Right renal pelvis (tissue), 4 donors: Measurements from ENCODE around the gene CHST14. TPM values are rescaled to one million over a fixed set of nuclear protein-coding genes. Genes with fewer than 3 reads are reported as not detected.
A peak's percentile ranks its signal among the peaks of the same experiment; 100 is the strongest.

Experiments used
- DNase-seq, 4 donors: peaks; one replicate each; pipeline ENCODE4 v3.0.0-alpha.2; 2013; ENCODE audit warnings: low read depth in 4 of 4, low spot score in 3 of 4, missing footprints in 1 of 4
- polyA plus RNA-seq, 4 donors: library from polyadenylated mRNA; unstranded; fragments of 120-200 nt; gene quantifications; one replicate each; pipeline ENCODE4 v1.2.1, GENCODE V29; 2013; ENCODE audit not compliant: insufficient read length in 4 of 4

Gene CHST14, protein sequence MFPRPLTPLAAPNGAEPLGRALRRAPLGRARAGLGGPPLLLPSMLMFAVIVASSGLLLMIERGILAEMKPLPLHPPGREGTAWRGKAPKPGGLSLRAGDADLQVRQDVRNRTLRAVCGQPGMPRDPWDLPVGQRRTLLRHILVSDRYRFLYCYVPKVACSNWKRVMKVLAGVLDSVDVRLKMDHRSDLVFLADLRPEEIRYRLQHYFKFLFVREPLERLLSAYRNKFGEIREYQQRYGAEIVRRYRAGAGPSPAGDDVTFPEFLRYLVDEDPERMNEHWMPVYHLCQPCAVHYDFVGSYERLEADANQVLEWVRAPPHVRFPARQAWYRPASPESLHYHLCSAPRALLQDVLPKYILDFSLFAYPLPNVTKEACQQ
- polyA plus RNA-seq: 10 to 100 TPM; 34.6 to 42.8 (median 39.7) TPM

DNA sequence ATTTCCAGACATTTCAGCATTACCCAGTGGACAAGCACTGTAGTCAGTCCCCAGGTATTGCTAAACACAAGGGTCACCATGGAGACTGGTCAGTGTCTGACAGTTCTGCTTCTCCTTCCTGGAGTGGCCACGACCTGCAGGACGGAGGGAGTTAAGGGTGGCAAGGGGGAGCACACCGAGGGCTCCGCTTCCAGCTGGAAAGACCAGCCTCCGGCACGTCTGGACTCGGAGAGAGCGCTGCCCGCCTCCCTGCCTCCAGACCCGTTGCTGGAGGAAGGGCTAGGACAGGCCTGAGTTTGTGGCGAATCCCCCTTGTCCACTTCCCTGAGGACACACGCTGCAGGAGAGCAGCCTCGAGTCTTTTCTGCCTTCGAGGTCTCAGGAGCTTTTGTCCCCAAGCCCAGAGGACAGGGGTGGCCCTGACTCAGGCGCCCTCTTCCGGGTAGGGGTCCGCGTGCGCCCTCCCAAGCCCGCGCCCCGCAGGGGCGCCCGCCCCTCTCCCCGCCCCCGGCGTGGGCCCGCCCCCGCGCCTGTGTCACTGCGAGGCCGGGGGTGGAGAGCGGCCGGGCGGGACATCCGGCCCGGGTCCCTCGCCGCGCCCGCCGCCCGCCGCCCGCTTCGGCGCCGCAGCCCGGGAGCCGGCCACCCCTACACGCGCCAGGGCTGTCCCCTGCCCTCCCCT lies at the start of gene CHST14:
Gene CHST14 (plus strand): TSS at position 562 of the 682 bp plus-strand sequence. CDS start 230 bp downstream, outside the sequence.
- peak; percentile 61 to 70 (median 65) for DNase-seq

DNA sequence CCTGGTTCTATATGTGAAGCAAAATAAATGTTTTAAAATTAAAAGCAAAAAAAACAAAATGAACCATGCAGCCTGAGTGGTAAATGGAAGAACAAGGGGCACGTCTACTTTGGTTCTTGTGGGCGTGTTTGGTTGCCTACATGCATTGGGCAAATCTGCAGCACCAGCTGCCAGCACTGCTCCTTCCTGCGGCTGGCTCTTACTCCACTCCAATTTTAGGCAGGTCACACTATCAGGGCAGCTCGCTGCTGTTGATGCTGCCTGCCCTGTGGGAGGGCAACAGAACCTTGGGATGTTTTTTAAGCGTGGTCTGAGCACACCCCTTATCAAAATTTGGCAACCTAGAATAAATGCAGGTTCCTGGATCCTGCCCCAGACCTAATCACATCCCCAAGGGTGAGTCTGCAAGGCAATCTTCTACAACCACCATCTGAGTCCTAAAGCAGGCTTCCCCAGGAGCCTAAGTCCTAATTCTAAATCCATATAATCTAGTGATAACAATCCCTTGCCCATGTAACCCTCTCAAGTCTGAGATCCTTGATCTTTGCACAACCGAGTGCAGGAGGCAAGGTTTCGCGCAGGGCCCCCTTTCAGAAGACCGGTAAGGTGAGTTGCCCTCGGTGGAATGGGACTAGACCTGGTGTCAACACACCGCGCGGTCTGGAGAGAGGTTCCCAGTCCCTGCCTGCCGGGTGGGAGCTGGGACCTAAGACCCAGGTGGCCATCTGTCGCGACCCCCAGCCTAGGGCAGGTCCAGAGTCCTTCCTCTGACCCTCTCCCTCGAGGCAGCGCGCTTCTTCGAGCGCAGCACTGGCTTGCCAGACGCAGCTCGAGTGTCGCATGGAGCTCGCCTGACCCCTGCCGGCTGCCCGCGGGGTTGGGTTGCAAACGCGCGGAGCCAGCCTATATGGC lies 49.3 kb upstream of the CHST14 start:
- DNase-seq: no peak

DNA sequence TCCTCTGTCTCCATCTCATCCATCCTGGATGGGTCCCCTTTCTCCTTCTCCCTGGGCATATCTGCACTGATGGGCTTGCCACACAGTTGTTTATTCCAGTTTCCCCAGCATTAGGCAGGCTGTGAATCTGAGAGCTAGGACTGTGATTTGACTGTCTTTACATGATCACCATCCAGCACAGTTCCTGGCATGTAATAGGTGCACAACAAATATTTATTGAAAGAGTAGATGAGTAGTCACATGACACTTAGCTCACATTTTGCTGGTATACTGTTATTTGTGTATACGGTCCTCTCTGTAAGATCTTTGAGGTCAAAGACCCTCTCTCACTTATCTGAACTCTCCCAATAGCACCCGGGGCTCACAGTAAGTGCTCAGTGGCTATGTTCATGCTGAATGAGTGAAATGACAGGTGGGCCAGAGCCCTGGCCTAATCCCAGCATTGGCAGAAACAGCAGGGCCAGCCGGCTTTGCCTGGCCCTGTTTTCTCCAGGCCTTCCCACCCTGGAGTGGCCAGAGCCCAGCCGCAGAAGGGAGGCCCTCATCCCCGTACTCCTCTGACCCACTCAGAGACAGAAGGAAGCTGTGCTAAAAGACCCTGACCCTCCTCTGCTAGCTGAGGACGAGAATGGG lies 46.2 kb upstream of the CHST14 start:
- no peak for DNase-seq

DNA sequence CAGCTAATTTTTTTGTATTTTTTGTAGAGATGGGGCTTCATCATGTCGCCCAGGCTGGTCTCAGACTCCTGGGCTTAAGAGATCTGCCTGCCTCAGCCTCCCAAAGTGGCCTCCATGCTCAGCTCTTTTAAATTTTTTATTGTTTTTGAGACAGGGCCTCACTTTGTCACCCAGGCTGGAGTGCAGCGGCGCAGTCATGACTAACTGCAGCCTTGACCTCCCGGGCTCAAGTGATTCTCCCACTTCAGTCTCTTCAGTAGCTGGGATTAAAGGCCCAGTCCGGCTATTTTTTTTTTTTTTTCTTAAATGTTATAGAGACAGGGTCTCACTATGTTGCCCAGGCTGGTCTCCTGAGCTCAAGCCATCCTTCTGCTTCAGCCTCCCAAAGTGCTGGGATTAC lies 45.1 kb upstream of the CHST14 start:
- DNase-seq: no peak

DNA sequence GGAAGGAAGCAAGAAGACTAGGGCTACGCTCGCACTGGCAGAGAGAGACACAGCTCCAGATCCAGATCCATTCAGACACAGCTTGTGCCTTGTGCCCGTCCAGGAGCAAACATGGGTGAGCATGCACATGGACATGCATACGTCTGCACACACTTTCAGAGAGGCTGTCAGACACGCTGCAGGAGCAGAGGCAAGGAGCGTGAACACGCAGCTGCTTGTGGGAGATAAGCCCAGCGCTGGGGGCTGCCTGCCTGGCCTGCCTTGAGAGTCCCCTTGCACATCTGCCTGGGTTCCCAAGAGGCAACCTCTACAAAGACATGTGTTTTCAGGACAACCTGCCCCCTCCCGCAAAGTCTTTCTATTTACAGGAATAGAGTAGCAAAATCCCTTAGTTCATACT lies 43.6 kb upstream of the CHST14 start:
- no peak for DNase-seq

DNA sequence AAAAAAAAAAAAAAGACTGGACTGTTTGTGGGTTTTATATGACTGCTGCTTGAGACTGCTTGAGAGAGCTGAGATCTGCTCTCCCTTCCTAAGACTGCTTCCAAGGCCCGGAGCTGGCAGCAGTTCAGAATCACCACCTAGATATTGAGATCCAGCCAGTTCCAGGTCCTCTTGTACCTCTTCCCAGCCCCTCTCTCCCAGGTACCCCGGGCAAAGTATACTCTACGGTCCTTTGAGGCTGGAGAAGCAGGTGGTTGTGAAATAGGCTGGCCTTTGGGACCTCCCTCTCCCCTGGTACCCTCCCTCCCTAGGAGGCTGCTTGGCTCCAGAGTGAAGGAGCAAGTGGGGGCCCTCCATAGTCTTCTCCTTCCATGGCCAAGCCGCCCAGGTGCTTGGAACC lies 42.6 kb upstream of the CHST14 start:
- no peak for DNase-seq

DNA sequence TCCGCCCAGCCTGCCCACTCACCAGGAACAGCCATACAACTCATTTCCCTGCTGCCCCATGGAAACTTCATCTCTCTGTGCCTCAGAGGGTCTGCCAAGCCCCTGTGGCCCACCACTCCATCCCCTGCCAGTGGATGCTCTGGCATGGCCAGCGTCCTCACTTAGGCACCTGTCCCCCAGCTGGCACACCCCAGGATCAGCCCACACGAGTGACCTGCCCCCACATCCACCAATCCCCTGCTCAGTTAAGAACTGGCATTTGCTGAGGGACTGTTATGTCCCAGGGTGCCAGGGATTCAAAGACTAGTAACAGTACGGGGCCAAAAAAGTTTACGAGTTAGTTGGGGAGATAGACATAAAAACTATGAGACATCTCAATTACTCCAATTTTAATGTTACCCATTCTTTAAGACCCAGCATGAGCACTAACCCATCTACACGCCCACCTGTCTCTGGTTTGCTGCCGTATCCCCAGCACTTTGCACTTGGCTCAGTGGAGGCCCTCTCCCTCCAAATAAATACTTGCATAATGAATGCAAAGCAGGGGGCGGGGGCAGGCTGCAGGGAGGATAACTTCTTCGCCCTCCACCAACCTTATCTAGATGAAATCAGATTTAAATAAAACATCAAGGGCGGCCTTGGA lies 41.6 kb upstream of the CHST14 start:
- DNase-seq: no peak

DNA sequence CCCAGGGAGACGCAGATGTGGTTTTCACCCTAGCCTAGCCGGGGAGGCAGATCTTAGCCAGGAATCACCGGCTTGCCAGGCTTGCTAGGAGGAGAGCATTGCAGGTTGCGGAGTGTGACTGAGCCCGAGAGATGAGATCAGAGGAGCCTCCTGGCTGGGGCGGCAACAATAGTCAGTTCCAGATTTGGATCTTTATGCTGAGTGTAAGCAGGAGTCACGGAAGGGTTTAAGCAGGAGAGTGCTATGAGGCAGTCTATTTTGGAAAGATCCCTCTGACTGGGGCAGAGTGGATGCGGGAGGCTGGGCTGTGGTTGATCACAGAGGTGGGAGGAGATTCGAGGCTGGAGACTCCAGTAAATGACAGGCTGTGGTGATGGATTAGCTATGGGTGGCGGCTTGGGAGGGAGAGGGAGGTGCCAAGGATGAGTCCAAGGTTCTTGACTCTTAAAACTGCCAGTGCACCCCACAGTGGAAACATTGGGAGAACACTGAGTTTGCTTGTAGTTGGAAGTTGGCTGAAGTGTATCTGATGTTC lies 40.4 kb upstream of the CHST14 start:
- no peak for DNase-seq

DNA sequence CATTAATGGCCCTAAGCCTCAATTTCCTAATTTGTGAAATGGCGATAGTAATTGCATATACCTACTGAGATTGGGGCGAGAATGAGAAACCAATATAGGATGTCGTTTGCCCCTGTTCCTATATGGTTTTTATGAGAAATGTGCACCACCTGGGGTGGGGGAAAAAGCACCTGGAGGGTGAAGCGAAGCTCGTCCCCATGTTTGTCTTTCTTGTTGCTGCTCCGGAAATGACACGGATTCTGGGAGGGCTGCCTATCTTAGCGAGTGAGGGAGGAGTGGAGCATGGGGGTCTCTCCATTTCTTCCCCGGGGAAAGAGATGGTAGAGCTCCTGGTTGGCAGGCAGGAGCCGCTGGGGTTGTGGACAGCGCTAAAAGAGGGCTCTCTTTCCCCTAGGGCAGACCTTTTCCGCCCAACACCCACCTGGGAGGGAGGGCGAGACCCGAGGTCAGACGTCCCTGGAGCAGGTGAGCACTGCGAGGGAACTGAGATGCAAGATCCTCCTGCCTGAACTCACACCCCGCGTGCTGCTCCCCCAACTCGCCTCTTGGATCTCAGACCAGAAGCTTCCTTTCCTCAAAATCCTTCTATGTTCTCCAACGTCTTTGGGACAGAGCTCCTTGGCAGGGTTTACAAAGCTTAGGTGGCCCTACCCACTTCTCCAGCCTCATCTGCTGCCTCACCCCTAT lies 35.6 kb upstream of the CHST14 start:
- DNase-seq: no peak

DNA sequence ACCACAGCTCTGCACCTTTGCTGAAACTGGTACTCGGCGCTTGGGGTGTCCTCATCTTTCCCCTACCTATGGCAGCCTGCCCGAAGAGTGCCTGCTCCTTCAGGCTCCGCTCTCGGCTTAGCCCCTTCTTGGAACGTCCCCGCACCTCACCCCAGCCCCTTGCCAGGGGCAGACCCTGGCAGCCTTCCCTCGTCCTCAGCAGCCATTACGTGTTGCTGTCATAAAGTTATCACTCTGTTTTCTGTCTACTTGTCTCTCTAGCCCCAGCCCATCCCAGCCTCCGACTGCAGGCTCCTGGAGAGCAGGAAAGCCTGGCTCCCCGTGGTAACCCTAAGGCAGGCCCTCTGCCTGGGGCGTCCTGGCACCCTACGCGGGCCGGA lies 35.1 kb upstream of the CHST14 start:
- DNase-seq: no peak

DNA sequence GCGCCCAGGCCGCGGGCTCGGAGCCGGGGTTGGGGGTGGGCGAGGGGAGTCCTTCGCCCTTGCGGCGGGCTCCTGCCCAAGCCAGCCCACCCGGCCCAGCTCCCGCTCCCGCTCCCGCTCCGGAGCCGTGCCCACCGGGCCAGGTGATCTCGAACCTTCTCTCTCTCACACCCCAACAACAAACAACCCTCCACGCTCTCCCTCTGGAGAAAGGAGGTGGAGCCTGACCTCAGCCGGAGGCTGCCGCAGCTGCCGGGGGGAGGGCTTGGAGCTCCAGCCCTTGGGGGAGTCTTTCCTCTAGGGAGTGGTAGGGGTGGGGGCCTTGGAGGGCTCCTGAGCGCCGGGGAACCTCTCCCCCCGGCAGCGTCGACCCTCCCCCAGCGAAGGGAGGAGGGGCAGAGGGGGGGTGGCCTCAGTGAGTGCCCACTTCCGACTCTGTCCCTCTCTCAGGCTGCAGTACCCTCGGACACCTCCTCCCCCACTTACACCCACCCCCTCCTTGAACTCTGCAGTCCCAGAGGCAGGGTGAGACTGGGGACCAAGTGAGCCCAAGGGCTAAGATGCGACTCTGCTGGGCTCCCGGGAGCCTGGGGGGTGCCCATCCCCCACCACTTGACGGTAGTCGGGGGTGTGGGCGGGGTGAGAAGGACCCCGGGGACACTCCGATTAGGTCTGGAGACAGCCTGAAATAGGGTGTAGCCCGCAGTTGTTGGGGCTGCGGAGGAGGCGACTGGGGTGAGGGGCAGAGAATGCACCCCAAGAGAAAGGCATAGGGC lies 34.5 kb upstream of the CHST14 start:
- no peak for DNase-seq

DNA sequence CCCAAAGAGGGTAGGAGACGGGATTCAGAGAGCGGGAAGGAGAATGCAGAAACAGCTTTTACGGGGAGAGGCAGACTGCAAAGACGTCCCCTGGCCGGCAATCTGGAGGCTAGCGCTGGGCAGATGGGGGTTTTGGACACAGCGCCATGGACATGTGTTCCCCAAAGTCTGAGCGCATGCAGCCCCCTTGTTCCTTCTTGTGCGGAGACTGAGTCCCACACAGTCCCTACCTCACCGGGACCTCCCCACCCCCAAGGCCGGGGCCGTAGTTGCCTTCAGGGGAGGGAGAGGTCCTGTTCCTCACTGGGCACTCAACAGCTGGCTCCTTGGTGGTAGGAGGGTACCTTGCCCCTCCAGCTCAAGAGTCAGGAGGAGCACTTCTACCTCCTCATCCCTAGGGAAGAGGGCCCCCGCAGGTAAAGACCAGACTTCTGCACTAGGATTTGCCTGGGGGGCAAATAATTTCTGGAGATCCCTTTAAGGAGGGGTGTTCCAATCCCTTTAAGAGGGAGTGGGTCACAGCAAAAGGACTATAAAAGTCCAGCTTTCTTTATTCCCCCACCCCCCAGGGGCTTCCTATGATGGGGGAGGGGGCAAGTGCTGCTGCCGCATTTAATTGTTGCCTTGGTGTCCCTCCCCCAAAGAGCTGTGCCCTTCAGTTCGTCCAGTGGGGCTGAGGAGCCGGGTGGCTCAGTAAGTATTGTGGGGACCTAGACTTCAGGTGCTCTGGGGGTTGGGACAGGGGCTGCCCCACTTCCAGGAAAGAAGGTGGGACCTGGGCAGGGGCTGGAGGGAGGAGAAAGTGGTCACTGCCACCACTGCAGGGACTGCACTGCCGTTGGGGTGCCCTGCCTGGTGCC lies 33.7 kb upstream of the CHST14 start:
- DNase-seq: no peak

DNA sequence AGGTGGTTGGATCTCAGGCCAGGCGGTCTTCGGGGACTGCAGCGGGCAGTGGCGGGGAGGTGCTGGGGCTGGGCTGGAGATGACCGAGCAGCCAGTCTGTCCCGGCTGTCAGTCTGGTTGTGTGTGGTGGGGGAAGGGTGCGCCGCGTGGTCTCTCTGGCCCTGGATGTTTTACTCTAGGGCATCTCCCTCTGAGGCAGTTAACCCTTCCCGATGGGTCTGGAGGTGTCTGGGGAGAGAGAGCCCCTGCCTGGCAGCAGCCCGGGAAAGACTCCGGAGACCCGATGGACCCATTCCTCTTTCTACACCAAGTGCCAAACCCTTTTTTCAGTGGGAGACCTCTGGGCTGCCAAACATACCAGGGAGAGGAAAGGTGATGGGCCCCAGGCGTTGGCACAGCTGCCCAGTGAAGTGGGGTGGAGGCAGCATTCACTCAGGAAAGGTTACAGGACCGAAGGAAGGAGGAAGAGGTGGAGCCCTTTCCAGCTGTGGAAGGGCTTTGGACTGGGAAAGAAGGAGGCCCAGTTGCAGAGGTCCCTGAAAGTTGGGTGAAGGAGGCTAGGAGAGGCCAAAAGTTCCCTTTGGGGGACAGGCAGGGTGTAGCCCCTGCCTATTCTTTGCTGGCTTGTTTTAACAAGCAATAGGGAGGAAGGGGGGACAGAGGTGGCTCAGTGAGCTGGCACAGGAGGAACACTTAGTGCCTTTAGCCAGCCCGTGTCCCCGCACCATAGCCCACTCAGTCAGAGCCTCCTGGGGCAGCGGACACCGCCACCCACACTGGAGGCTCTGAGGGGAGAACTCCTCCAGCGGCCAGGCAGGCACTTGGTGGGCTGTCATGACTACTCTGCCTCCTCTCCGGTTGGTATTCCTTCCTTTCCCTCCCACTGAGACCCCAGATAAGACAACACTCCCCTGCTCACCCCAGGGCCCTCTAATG lies 32.8 kb upstream of the CHST14 start:
- no peak for DNase-seq

DNA sequence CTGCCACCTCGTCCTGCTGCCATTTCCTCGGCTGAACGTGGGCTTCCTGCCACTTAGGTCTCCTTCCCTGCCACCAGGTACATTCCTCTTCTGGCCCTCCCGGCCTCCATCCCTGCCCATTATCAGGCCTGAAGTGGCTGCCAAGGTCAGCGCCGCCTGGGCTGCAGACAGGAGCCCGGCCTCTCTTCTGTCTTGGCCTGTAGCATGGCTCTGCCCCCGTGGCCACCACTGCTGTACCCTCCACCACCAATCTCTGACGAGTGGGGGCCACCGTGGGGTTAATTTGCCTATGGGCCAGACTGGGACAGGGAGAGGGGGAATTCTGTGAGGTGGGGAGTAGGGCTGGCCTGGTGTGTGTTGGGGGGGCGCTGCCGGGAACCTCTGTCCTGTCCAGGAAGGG lies 32.1 kb upstream of the CHST14 start:
- no peak for DNase-seq

DNA sequence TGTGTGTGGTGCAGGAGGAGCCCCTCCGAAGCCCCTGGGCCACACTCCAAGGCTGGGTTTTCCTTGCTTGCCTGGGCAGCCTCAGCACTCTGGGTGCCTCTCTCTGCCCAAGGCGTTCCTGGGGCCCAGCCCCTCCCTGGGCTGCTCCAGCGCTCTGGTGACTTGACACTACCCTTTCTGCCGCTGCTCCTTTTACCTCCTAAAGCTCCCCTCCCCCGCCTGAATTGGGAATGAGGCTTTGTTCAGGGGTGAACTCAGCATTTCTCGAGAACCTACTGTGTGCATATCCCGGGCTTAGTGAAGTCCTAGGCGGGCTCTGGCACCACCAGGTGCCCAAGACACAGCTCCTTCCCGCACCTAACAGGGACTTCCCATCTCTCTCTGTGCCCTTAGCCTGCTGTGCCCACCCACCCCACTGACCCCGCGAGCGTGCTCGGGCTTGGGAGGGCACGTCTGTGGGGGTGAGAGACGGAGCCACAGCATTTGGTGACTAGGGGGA lies 31.3 kb upstream of the CHST14 start:
- no peak for DNase-seq
